LoVo (cell line): Measurements from ENCODE around the gene VN1R5.
A peak's percentile ranks its signal among the peaks of the same experiment; 100 is the strongest.
"Not testable (repeated sequence)": the region's sequence is repeated elsewhere in the genome, so short reads cannot be mapped to it uniquely, and the experiment has no call there.

Experiments
- DNase-seq: peaks from one replicate; pipeline ENCODE4 v3.0.0-alpha.2; 2016; ENCODE audit warnings: low spot score

VN1R5 gene

DNA sequence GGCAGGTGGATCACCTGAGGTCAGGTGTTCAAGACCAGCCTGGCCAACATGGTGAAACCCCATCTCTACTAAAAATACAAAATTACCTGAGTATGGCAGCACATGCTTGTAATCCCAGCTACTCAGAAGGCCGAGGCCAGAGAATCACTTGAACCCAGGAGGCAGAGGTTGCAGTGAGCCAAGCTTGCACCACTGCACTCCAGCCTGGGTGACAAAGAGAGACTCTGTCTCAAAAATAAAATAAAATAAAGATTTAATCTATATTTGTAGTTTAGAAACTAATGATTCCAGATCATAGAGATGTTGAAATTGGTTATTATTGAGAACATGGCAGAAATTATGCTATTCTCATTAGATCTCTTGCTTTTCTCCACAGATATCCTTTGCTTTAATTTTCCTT is at the start of gene VN1R5:
VN1R5 (plus strand) TSS at position 301 of the 400 bp plus-strand sequence.
- not testable (repeated sequence) for DNase-seq

DNA sequence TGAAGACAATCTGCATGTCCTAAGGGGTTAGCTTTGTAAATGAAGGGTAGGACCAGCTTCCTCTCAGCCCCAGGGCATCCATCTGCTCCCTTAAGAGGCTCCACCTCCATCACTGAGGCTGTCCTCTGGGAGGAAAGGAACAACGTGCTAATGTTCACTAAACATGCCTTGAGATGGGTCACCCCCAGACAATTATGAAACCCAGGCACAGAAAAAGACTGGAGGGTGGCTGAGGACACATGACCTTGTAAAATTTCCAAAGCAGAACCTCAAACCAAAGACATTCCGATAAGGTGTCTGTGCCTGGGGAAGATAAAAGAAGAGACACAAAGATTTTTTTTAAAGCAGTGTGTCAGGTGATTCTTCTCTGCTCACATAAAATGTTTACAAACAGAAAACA is 46.5 kb upstream of the VN1R5 start:
- DNase-seq, result no peak

DNA sequence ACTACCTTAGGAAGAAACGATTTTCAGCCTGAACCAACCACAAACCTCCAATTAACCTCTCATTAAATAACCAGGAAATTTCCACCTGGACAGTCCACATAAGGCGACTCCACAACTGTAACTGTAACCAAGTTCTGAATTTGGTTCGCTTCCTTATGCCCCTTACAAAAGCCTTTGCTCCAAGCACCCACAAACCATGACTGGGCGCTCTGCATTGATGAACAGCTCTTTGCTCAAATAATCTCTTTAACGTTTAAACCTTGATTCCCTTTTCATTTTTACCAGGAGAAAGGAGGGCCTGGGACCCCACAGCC is 45.9 kb upstream of the VN1R5 start:
- DNase-seq, result no peak

GRCh38 chr1:247210376-247211117 is 45.3 kb upstream of the VN1R5 start:
- peak; percentile 97 for DNase-seq

GRCh38 chr1:247211339-247211738 is 44.5 kb upstream of the VN1R5 start:
- no peak for DNase-seq

DNA sequence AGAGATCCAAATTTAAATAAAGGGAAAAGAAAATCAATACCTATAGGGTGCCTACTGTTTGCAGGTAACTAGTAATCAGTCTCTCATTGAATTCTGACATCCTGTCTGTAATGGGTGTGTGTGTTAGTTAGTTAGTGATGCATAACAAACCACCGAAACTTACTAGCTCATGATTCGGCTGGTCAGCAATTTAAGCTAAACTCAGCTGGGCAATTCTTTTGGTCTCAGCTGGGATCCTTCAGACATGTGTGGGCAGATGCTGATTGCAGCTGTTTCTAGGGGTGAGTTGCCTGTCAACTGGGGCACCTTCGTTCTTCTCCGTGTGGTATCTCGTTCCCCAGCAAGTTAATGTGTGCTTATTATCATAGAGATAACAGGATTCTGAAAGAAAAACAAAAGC is 43.9 kb upstream of the VN1R5 start:
- no peak for DNase-seq

- DNase-seq, result no peak
These were observed 43.0 kb upstream of the VN1R5 start for GRCh38 chr1:247212627-247213617.

DNA sequence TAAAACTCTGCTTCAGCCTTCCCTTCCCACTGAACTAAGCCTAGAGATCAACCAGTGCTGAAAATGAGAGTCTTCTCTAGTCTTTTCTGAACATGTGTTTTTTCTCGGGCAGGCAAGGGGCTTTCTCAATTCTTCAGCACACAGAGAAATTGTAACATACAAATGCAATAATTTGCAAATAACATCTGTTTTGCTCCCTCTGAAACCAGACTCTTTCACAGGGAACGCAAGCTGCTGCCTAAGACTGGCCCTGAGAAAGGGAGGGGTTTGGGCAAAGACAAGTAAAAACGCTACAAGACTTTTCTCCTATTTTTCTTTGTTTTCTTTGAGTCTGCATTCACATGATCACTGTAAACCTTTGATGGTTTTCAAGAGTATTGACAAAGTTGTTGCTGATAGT is 39.6 kb upstream of the VN1R5 start:
- no peak for DNase-seq

- no peak for DNase-seq
These were observed 37.7 kb upstream of the VN1R5 start for GRCh38 chr1:247218121-247218651.

GRCh38 chr1:247220280-247220679 is 35.6 kb upstream of the VN1R5 start:
- not testable (repeated sequence) for DNase-seq

DNA sequence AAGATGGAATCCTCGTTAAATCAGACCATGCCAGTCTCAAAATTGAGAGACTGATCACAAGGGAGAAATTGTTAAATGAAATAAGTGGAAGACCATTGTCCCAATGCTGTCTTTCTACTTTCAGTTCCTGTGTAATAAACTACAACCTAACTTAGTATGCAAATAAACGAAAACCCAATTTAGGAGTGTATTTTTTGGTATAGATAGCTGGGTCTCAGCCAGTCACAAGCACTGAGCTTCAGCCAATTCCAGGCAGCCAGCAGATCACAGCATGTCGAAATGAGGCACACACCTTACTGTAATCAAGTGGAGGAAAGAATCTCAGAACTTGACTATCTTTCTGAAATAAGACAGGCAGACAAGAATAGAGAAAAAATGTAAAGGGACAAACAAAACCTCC is 33.0 kb upstream of the VN1R5 start:
- no peak for DNase-seq

GRCh38 chr1:247224822-247225221 is 31.1 kb upstream of the VN1R5 start:
- DNase-seq, result no peak

DNA sequence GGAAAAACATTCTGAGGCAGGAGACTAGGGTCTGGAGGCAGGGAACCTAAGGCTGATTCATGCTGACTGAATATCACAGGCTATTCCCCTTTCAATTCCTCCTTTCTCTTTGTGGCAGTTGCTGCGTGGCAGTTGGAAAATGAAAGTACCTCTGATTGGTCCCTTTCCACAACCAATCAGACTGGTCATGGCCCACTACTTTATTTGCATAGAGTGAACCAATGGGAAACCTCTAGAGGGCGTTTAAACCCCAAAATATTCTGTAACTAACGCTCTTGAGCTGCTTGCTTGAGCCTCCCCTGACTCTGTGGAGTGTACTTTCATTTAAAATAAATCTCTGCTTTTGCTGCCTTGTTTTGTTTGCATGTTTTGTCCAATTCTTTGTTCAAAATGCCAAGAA is 27.7 kb upstream of the VN1R5 start:
- DNase-seq, result no peak

GRCh38 chr1:247241691-247242090 is 14.2 kb upstream of the VN1R5 start:
- no peak for DNase-seq

DNA sequence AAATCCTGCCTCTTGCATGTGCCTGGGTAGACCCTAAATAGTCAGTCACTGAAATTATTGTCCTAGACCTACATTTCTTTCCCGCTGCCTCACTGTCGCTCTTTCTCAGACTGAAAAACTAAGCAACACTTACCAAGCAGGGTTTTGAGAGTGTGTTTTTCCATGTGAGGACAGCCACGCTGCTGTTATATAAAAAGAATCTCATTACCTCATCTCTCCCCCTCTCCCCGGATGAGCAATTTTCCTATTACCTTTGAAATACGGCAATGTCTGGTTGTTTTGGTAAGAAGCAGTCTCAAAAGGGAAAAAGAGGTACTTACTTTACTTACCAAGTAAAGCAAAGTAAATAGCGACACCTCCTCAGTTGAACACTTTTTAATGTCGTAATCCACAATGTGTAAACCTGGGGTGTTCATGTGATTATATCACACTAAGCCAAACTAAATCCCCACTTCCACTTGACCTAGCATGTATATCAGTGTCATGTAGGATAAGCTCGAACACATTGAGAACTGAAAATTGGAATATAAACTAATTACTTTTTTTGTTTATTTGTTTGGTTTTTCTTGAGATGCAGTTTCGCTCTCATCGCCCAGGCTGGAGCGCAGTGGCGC is 12.2 kb upstream of the VN1R5 start:
- no peak for DNase-seq

- no peak for DNase-seq
These were observed 9.4 kb upstream of the VN1R5 start for GRCh38 chr1:247246325-247247115.

DNA sequence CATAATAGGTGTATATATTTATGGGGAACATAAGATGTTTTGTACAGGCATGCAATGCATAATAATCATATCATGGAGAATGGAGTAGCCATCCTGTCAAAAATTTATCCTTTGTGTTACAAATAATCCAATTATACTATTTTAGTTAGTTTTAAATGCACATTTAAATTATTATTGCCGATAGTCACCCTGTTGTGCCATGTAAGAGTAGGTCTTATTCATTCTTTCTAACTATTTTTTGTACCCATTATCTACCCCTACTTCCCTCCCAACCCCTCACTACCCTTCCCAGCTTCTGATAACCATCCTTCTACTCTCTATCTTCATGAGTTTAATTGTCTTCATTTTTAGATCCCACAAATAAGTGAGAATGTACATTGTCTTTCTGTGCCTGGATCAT is 8.3 kb upstream of the VN1R5 start:
- no peak for DNase-seq

- DNase-seq, result no peak
These were observed 10.2 kb downstream of the VN1R5 start for GRCh38 chr1:247266053-247266452.

- DNase-seq, result no peak
These were observed 12.6 kb downstream of the VN1R5 start for GRCh38 chr1:247268390-247269045.

DNA sequence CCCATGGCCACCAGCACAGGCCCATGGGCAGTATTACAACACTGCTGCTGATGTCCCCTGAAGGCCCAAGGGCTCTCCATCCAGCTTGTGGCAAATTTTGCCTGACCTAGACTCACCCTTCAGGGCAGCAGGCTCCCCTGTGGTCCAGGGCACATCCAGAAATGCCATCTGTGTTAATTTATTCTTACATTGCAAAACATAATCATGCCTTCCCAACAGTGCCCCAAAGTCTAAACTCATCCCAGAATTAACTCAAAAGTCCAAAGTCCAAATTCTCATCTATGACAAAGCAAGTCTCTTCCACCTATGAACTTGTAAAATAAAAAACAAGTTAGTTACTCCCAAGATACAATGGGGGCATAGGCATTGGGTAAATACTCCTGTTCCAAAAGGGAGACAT is 13.3 kb downstream of the VN1R5 start:
- DNase-seq, result no peak

GRCh38 chr1:247270003-247270402 is 14.1 kb downstream of the VN1R5 start:
- no peak for DNase-seq
